GM12891 (cell line): ENCODE results near the gene KDM4D.

Experiments
- DNase-seq: peaks from one replicate; pipeline ENCODE4 v3.0.0; 2011; ENCODE audit warnings: low spot score; ENCODE audit not compliant: insufficient read length
- FAIRE-seq: peaks from 2 replicates; lab custom pipeline; 2011; peaks lifted over from hg19 to GRCh38; lab: Jason Lieb, UNC
- PAX5 ChIP-seq: IDR thresholded peaks from 2 replicates; pipeline ENCODE4 v1.6.1; 2011; ENCODE audit warnings: low read length, moderate library complexity, mild to moderate bottlenecking; ENCODE audit not compliant: insufficient read depth, severe bottlenecking
- POLR2A ChIP-seq: IDR thresholded peaks from 2 replicates; pipeline ENCODE4 v1.6.1; 2011; ENCODE audit warnings: low read depth, low read length, control low read depth
- POLR2AphosphoS5 ChIP-seq: IDR thresholded peaks from 2 replicates; pipeline ENCODE4 v1.6.1; 2011; ENCODE audit warnings: low read depth, low read length, control low read depth
- POU2F2 ChIP-seq: IDR thresholded peaks from 2 replicates; pipeline ENCODE4 v1.6.1; 2011; ENCODE audit warnings: low read depth, mild to moderate bottlenecking, control low read depth, low read length, moderate library complexity
- SPI1 ChIP-seq: IDR thresholded peaks from 2 replicates; pipeline ENCODE4 v1.6.1; 2011; ENCODE audit warnings: low read depth, low read length, control low read depth
- TAF1 ChIP-seq: IDR thresholded peaks from 2 replicates; pipeline ENCODE4 v1.6.1; 2011; ENCODE audit warnings: low read depth, low read length, control low read depth

KDM4D gene

GRCh38 chr11:94933223-94934130 lies 40.0 kb upstream of the KDM4D start:
- TF ChIP-seq POLR2AphosphoS5 (no peak), POLR2A (no peak), POU2F2 (no peak), PAX5 (no peak), TAF1 (no peak), SPI1 (no peak)
- FAIRE-seq (no peak), DNase-seq (no peak)

DNA sequence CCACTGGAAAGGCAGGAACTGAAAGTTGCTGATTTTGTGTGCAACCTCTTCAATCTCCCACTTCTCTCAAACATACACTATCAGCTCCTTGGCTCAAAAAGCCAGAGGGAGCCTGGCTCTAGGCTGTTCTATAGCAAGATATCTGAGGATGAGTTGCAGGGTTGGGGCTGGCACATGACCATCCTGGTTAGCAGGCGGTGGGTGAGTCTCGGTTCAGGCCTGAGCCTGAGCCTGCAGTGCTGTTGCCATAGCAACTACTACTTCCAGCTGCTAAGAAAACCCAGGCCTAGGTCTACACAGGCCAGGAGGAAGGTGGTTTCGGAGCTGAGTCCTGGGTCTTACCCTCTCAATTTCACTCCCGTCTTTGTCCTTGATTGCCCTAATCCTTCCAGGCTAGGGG lies 39.1 kb upstream of the KDM4D start:
- DNase-seq (no peak), FAIRE-seq (no peak)
- TF ChIP-seq PAX5 (no peak), POLR2AphosphoS5 (no peak), TAF1 (no peak), SPI1 (no peak)

DNA sequence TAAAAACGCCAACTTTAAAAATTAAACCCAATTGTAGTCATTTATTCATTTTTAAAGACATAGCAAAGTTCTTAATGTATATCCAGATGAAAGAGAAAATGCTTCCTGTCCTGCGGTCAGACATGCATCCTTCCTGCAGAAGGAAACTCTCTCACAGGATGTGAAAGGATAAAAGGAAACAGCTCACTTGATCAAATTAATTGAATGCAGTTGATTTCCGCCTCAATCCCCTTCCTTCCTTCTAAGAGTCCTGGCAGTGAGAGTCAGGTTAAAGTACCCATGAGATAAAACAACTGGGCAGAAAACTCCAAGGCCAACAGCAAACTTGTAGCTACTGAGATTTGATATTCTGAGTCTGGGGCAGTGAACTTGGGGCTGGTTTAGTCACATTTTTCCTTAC lies 38.7 kb upstream of the KDM4D start:
- no peak for TF ChIP-seq TAF1
- no peak for TF ChIP-seq PAX5
- no peak for DNase-seq
- FAIRE-seq: no peak

GRCh38 chr11:94938095-94939055 lies 35.1 kb upstream of the KDM4D start:
- TF ChIP-seq PAX5: no peak
- no peak for TF ChIP-seq POLR2A
- FAIRE-seq: no peak
- DNase-seq: no peak

GRCh38 chr11:94939346-94939745 lies 34.2 kb upstream of the KDM4D start:
- TF ChIP-seq TAF1 (no peak), PAX5 (no peak), SPI1 (no peak), POLR2A (no peak), POU2F2 (no peak), POLR2AphosphoS5 (no peak)
- no peak for FAIRE-seq
- no peak for DNase-seq

- FAIRE-seq: no peak
- DNase-seq: no peak
- no peak for TF ChIP-seq PAX5
- TF ChIP-seq SPI1: no peak
- no peak for TF ChIP-seq POLR2AphosphoS5
- no peak for TF ChIP-seq POLR2A
- no peak for TF ChIP-seq TAF1
- TF ChIP-seq POU2F2: no peak
These were observed 32.4 kb upstream of the KDM4D start for GRCh38 chr11:94941131-94941530.

DNA sequence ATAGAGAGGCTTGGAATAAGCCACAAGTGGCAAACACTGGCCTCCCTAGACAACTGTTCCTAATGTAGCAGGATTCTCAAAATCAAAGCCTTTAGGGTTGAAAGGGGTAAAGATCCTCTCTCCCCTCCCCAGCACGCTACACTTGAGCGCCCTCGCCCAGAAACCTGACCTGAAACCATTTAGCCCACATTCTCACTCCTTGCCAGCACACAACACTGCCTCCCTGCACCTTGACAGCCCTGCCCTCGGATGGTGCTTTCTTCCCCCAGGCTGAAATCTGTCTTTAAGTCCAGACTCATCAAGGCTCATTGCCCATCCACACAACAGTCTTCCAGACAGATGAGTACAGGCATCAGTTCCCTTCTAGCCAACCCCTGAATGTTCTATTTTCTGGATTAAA lies 26.7 kb upstream of the KDM4D start:
- DNase-seq (no peak), FAIRE-seq (no peak)
- TF ChIP-seq POU2F2 (no peak), TAF1 (no peak), POLR2AphosphoS5 (no peak), POLR2A (no peak), SPI1 (no peak), PAX5 (no peak)

DNA sequence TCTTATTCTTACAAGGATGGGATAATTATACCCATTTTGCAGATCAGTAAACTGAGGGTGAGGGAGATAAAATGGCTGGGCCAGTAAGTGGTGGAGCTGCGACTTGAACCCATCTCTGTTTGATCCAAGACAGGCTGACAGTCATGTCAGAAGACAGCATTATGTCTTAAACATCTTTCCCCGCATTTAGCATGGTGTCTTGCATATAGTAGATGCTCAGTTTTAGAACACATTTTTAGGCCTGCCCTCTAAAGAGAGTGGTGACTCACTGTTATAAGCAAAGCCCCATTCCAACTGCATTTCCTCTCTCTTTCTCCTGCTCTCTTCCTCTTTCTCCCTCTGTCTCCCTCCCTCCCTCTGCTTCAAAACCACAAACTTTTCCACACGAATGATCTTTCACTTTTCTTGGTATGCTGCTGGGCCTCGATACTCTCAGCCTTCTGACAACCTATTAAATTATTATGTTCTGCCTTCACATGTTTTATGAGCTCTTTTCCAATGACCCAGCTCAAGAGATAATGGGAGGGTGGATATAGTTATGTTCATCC lies 25.4 kb upstream of the KDM4D start:
- DNase-seq (no peak), FAIRE-seq (no peak)
- TF ChIP-seq POLR2A (no peak), TAF1 (no peak), SPI1 (no peak), POU2F2 (no peak), POLR2AphosphoS5 (no peak)

- FAIRE-seq (no peak), DNase-seq (no peak)
- no peak for TF ChIP-seq POLR2AphosphoS5
- TF ChIP-seq POLR2A: no peak
- no peak for TF ChIP-seq PAX5
- TF ChIP-seq POU2F2: no peak
- TF ChIP-seq SPI1: no peak
- no peak for TF ChIP-seq TAF1
These were observed 18.8 kb upstream of the KDM4D start for GRCh38 chr11:94954753-94955152.
